ENCODE measurements around the gene PGAP1.

- no peak for TF ChIP-seq CTCF (IDR thresholded peaks at IDR 0.05)
- TF ChIP-seq POLR2A (IDR thresholded peaks at IDR 0.05) = no peak
Measured at GRCh38 chr2:196944570-196944969, 18.1 kb upstream of the PGAP1 start.
